B cell (primary cell): Measurements from ENCODE around the gene CREB3. TPM values are rescaled to one million over a fixed set of nuclear protein-coding genes. Genes with fewer than 3 reads are reported as not detected.

Source experiments
- ATAC-seq: fragments of 200-7000 bp; cut with Tn5 transposase; one replicate; pipeline ENCODE4 v1.10.0; 2021; ENCODE audit warnings: low read depth, mild to moderate bottlenecking, moderate number of reproducible peaks, moderate library complexity
- CTCF ChIA-PET: fragments of 350-600 bp; sonication (Branson Sonifier 250); formaldehyde crosslinking; loops from one replicate; lab custom pipeline; 2021; ENCODE audit warnings: antibody characterized with exemption, inconsistent platforms; lab: Charles Lee
- POLR2A ChIA-PET: fragments of 350-600 bp; sonication (Branson Sonifier 250); formaldehyde crosslinking; loops from one replicate; lab custom pipeline; 2021; ENCODE audit warnings: antibody characterized with exemption; lab: Charles Lee
- DNase-seq: peaks from one replicate; pipeline ENCODE4 v3.0.0; 2013
- H2AFZ ChIP-seq: 2 replicates; pipeline ENCODE4 v1.6.1; 2012; ENCODE audit warnings: mild to moderate bottlenecking, low read depth, low read length; ENCODE audit not compliant: insufficient read depth, poor library complexity, severe bottlenecking
- H3K27ac ChIP-seq, 2 donors: 1 replicate in 1 of 2; 2 replicates in 1 of 2; pipeline ENCODE4 v1.5.1; 2012 to 2013; ENCODE audit warnings: low read length in 2 of 2, mild to moderate bottlenecking in 2 of 2, moderate library complexity in 1 of 2
- H3K27me3 ChIP-seq, 4 experiments: fragments of 200-600 bp in 1 of 4; sonication (generic) in 1 of 4; replicated peaks in 1 of 4; 1 replicate in 2 of 4; 2 replicates in 2 of 4; pipeline versions ENCODE4 v1.6.1 to v1.7.0; 2013 to 2016; ENCODE audit warnings: low read length in 3 of 4, mild to moderate bottlenecking in 2 of 4, mixed read lengths in 1 of 4, moderate library complexity in 1 of 4; ENCODE audit not compliant: insufficient read depth in 4 of 4, control insufficient read depth in 3 of 4; ENCODE audit errors: control extremely low read depth in 1 of 4
- H3K36me3 ChIP-seq, 2 experiments: replicated peaks in 1 of 2; 1 replicate in 1 of 2; 2 replicates in 1 of 2; pipeline versions ENCODE4 v1.6.1 to v1.7.1; 2013; ENCODE audit warnings: low read length in 1 of 2; ENCODE audit not compliant: insufficient read depth in 2 of 2, control insufficient read depth in 1 of 2; ENCODE audit errors: control extremely low read depth in 1 of 2, extremely low read depth in 1 of 2
- H3K4me1 ChIP-seq, 2 donors: fragments of 200-600 bp in 1 of 2; sonication (generic) in 1 of 2; 1 replicate in 1 of 2; 2 replicates in 1 of 2; pipeline versions ENCODE4 v1.5.1 to v1.6.1; 2013 to 2017; ENCODE audit warnings: low read length in 2 of 2; ENCODE audit not compliant: control insufficient read depth in 2 of 2, insufficient read depth in 2 of 2
- H3K4me2 ChIP-seq: replicated peaks from 2 replicates; pipeline ENCODE3; 2012; ENCODE audit warnings: mild to moderate bottlenecking, low read depth, low read length; ENCODE audit not compliant: poor library complexity, severe bottlenecking
- H3K4me3 ChIP-seq, 5 experiments: fragments of 200-600 bp in 1 of 5; sonication (generic) in 1 of 5; 1 replicate in 3 of 5; 2 replicates in 2 of 5; pipeline versions ENCODE4 v1.5.1 to v1.7.0; 2011 to 2016; ENCODE audit warnings: low read length in 4 of 5, mild to moderate bottlenecking in 4 of 5, low read depth in 2 of 5, control low read depth in 1 of 5, moderate library complexity in 1 of 5; ENCODE audit not compliant: insufficient read depth in 1 of 5; ENCODE audit errors: control extremely low read depth in 1 of 5, extremely low read depth in 1 of 5
- H3K79me2 ChIP-seq: fragments of 200-600 bp; sonication (generic); one replicate; pipeline ENCODE4 v1.6.0; 2016; ENCODE audit warnings: low read length; ENCODE audit not compliant: control insufficient read depth, insufficient read depth
- H3K9ac ChIP-seq: fragments of 200-600 bp; sonication (generic); 2 replicates; pipeline ENCODE4 v1.6.1; 2017; ENCODE audit warnings: mild to moderate bottlenecking, low read length, moderate library complexity
- H3K9me3 ChIP-seq, 3 donors: one replicate each; pipeline versions ENCODE4 v1.6.1 to v1.7.1; 2013; ENCODE audit warnings: low read length in 2 of 3; ENCODE audit not compliant: control insufficient read depth in 2 of 3, insufficient read depth in 1 of 3; ENCODE audit errors: control extremely low read depth in 1 of 3
- H4K20me1 ChIP-seq: 2 replicates; pipeline ENCODE4 v1.6.0; 2012; ENCODE audit warnings: mild to moderate bottlenecking, low read length; ENCODE audit not compliant: insufficient read depth, control insufficient read depth, poor library complexity, severe bottlenecking
- H3K27ac Mint-ChIP-seq: one replicate; pipeline ENCODE4 v1.8.0; 2021; ENCODE audit warnings: mixed read lengths
- H3K27me3 Mint-ChIP-seq: one replicate; pipeline ENCODE4 v1.8.0; 2021; ENCODE audit warnings: mixed read lengths
- H3K4me1 Mint-ChIP-seq: one replicate; pipeline ENCODE4 v1.8.0; 2021; ENCODE audit warnings: mixed read lengths
- H3K4me3 Mint-ChIP-seq: one replicate; pipeline ENCODE4 v1.8.0; 2021; ENCODE audit warnings: mixed read lengths
- H3K9me3 Mint-ChIP-seq: one replicate; pipeline ENCODE4 v1.8.0; 2022; ENCODE audit warnings: mixed read lengths; ENCODE audit not compliant: insufficient read depth
- CTCF ChIP-seq: fragments of 200-600 bp; IDR thresholded peaks from one replicate; pipeline ENCODE4 v1.8.0; 2022; ENCODE audit warnings: antibody characterized with exemption, mild to moderate bottlenecking
- EZH2 ChIP-seq: IDR thresholded peaks from 2 replicates; pipeline ENCODE4 v1.6.1; 2012; ENCODE audit warnings: borderline replicate concordance, low read depth, mild to moderate bottlenecking, moderate library complexity, low read length; ENCODE audit not compliant: insufficient read depth, poor library complexity, severe bottlenecking
- WGBS: methylation state at CpG from one replicate; pipeline ENCODE4 v1.1.5; 2013; ENCODE audit warnings: missing lambda C conversion rate; ENCODE audit not compliant: insufficient coverage; 5-methylcytosine and 5-hydroxymethylcytosine counted together
- intact Hi-C: fragments of 100-400 bp; cut with micrococcal nuclease; formaldehyde crosslinking; loops from one replicate; pipeline ENCODE4 v1.10.0; 2022
- polyA plus RNA-seq: library from polyadenylated mRNA; depleted of rRNA; stranded (reverse); fragments of >200 nt; gene quantifications from 2 replicates; pipeline ENCODE4 v1.2.3, GENCODE V29; 2012
- total RNA-seq, 2 donors: library from RNA; stranded (reverse); fragments of 120-200 nt in 1 of 2; gene quantifications; 1 replicate in 1 of 2; 2 replicates in 1 of 2; pipeline versions ENCODE4 v1.2.3 to v1.2.4, GENCODE V29; 2013 to 2022

Gene CREB3
- total and polyA plus RNA-seq, 2 donors (not counting 1 experiment from before 2014, with no cell fraction given) = 12.3 to 20.7 TPM

- Mint-ChIP-seq H3K27ac (no peak overlapping the region), H3K27me3 (no peaks in the 10 kb centered on the region), H3K4me1 (peaks cover 8% of the 10 kb centered on the region), H3K9me3 (no peaks in the 10 kb centered on the region), H3K4me3 (no peak overlapping the region)
- no peaks in the 10 kb centered on the region for H3K9me3 ChIP-seq
- intact Hi-C loops = no loop called here
- no peak overlapping the region for H3K9ac ChIP-seq
- H4K20me1 ChIP-seq = peaks cover 8% of the 10 kb centered on the region
- ATAC-seq (no peak), DNase-seq (no peak)
- CTCF ChIA-PET = interaction anchor here (7.9 to 8.8 kb wide), 2 partner anchors 29 to 39 kb away, joined by 115 to 140 read pairs; partner anchors contain the start of genes ARHGEF39, CCDC107, CREB3 and RMRP
- no peak overlapping the region for H3K4me2 ChIP-seq
- POLR2A ChIA-PET = no interaction called here
- TF ChIP-seq EZH2 = no peak
- TF ChIP-seq CTCF = no peak
- no peaks in the 10 kb centered on the region for H3K79me2 ChIP-seq
- H3K36me3 ChIP-seq = peaks cover 4 to 90% of the 10 kb centered on the region in 2 experiments
- H3K27ac ChIP-seq = no peak overlapping the region
- H2AFZ ChIP-seq = no peak overlapping the region
- peaks cover 0 to 7% of the 10 kb centered on the region in 2 donors for H3K4me1 ChIP-seq
- WGBS = 100% methylated on average over 11 of the region's 11 CpGs
- no peaks in the 10 kb centered on the region for H3K27me3 ChIP-seq
- H3K4me3 ChIP-seq = no peak overlapping the region
Measured at GRCh38 chr9:35700031-35700430, 32.4 kb upstream of the CREB3 start.

- peaks cover 0 to 7% of the 10 kb centered on the region in 2 donors for H3K4me1 ChIP-seq
- peaks cover 8% of the 10 kb centered on the region for H3K4me1 Mint-ChIP-seq
- no peaks in the 10 kb centered on the region for H3K27me3 ChIP-seq
- H2AFZ ChIP-seq = no peak overlapping the region
- ChIA-PET CTCF (interaction anchor here (0.9 to 8.8 kb wide), 6 partner anchors 13 to 88 kb away, joined by 3 to 140 read pairs (median 3); partner anchors contain the start of genes ARHGEF39, CCDC107 and RMRP), POLR2A (no interaction called here)
- no peaks in the 10 kb centered on the region for H3K27me3 Mint-ChIP-seq
- H3K9me3 ChIP-seq = no peaks in the 10 kb centered on the region
- no peaks in the 10 kb centered on the region for H3K79me2 ChIP-seq
- H3K4me3 Mint-ChIP-seq = no peak overlapping the region
- intact Hi-C loops = no loop called here
- TF ChIP-seq CTCF = no peak
- TF ChIP-seq EZH2 = no peak
- peaks cover 16% of the 10 kb centered on the region for H4K20me1 ChIP-seq
- no peak overlapping the region for H3K9ac ChIP-seq
- H3K4me2 ChIP-seq = no peak overlapping the region
- H3K4me3 ChIP-seq = no peak overlapping the region
- H3K36me3 ChIP-seq = peaks cover 4 to 96% of the 10 kb centered on the region in 2 experiments
- ATAC-seq (no peak), DNase-seq (no peak)
- H3K27ac Mint-ChIP-seq = no peak overlapping the region
- H3K9me3 Mint-ChIP-seq = no peaks in the 10 kb centered on the region
- H3K27ac ChIP-seq = no peak overlapping the region
Measured at GRCh38 chr9:35700942-35701341, 31.5 kb upstream of the CREB3 start.
